Right lobe of liver (tissue), 6 donors: ENCODE results near the gene GRIK2. TPM values are rescaled to one million over a fixed set of nuclear protein-coding genes. Genes with fewer than 3 reads are reported as not detected.

ENCODE experiments used
- ATAC-seq, 4 donors: fragments of 200-7000 bp; cut with Tn5 transposase; one replicate each; pipeline ENCODE4 v1.9.1; 2020; ENCODE audit warnings: mild to moderate bottlenecking in 4 of 4, moderate library complexity in 4 of 4
- DNase-seq, 3 donors: peaks; one replicate each; pipeline ENCODE4 v3.0.0-alpha.2; 2020
- H3K27ac ChIP-seq, 3 donors: fragments of 200-600 bp; one replicate each; pipeline ENCODE4 v1.8.0; 2022
- H3K27me3 ChIP-seq, 2 donors: fragments of 200-600 bp; one replicate each; pipeline ENCODE4 v1.8.0; 2022
- H3K36me3 ChIP-seq, 4 donors: fragments of 200-600 bp; sonication (generic) in 1 of 4; one replicate each; pipeline versions ENCODE4 v1.5.1 to v1.8.0; 2017 to 2022; ENCODE audit warnings: control low read depth in 1 of 4
- H3K4me1 ChIP-seq, 4 donors: fragments of 200-600 bp; sonication (generic) in 1 of 4; one replicate each; pipeline versions ENCODE4 v1.5.1 to v1.8.0; 2017 to 2022; ENCODE audit warnings: control low read depth in 1 of 4
- H3K4me3 ChIP-seq, 3 donors: fragments of 200-600 bp; one replicate each; pipeline ENCODE4 v1.8.0; 2022
- H3K9me3 ChIP-seq, 4 donors: fragments of 200-600 bp; sonication (generic) in 1 of 4; one replicate each; pipeline versions ENCODE4 v1.5.1 to v1.8.0; 2017 to 2022; ENCODE audit warnings: control low read depth in 1 of 4
- CTCF ChIP-seq, 4 donors: fragments of 200-600 bp in 3 of 4; fragments of 450-650 bp in 1 of 4; IDR thresholded peaks; one replicate each; pipeline versions ENCODE4 v1.5.1 to v1.8.0; 2016 to 2022; ENCODE audit warnings: antibody characterized with exemption in 4 of 4, mild to moderate bottlenecking in 2 of 4
- POLR2A ChIP-seq: fragments of 450-650 bp; IDR thresholded peaks from one replicate; pipeline ENCODE4 v1.6.1; 2017; ENCODE audit warnings: antibody characterized with exemption, mild to moderate bottlenecking
- WGBS: methylation state at CpG from one replicate; pipeline ENCODE4 v1.1.6; 2018; ENCODE audit warnings: low coverage, low lambda C conversion rate; ENCODE audit not compliant: insufficient coverage; ENCODE audit errors: missing lambda C conversion rate; 5-methylcytosine and 5-hydroxymethylcytosine counted together
- intact Hi-C, 2 donors: fragments of 100-400 bp; cut with DNase I; formaldehyde crosslinking; loops; one replicate each; pipeline versions ENCODE4 v1.11.2 to v1.14.1; 2022
- total RNA-seq, 6 experiments: library from RNA; depleted of rRNA in 2 of 6; stranded (reverse); fragments of >200 nt in 2 of 6; fragmentation: NEBNext Ultra II Directional in 3 of 6; extraction: Animal tissue kit (Norgen Biotek cat#: 25700) in 3 of 6; gene quantifications; one replicate each; pipeline versions ENCODE4 v1.1.0 to v1.2.4, GENCODE V29; 2016 to 2023
- donor health status: DM: no; HTN: yes; CAD: no.
- donor health status: DM: no; HTN: no; CAD: no.
- donor health status: DM: no; HTN: no; CAD: no.
- donor health status: DM: no; HTN: yes; CAD: no.
- donor health status: DM: no; HTN: yes; CAD: no.

GRIK2 gene
- total RNA-seq, 6 experiments from 2014 or later: 0.04 to 0.24 (median 0.09) TPM; not detected in 3

GRCh38 chr6:102115911-102116310 is 722.4 kb downstream of the GRIK2 start:
- no peaks in the 10 kb centered on the region for H3K4me1 ChIP-seq
- ATAC-seq (no peak), DNase-seq (no peak)
- H3K4me3 ChIP-seq: no peak overlapping the region
- TF ChIP-seq CTCF (IDR thresholded peaks at IDR 0.05) (no peak), POLR2A (no peak)
- H3K27ac ChIP-seq: no peak overlapping the region
- H3K36me3 ChIP-seq: no peaks in the 10 kb centered on the region
- 15% methylated on average over 1 of the region's 1 CpG for WGBS
- H3K9me3 ChIP-seq: no peaks in the 10 kb centered on the region
- intact Hi-C loops: no loop called here
- no peaks in the 10 kb centered on the region for H3K27me3 ChIP-seq

- H3K4me1 ChIP-seq: no peaks in the 10 kb centered on the region
- H3K36me3 ChIP-seq: no peaks in the 10 kb centered on the region
- intact Hi-C loops: no loop called here
- no peaks in the 10 kb centered on the region for H3K27me3 ChIP-seq
- TF ChIP-seq POLR2A: no peak
- TF ChIP-seq CTCF (IDR thresholded peaks at IDR 0.05): no peak
- H3K4me3 ChIP-seq: no peak overlapping the region
- H3K9me3 ChIP-seq: no peaks in the 10 kb centered on the region
- no peak for ATAC-seq
- 50% methylated on average over 1 of the region's 1 CpG for WGBS
- DNase-seq: no peak
- no peak overlapping the region for H3K27ac ChIP-seq
Measured at GRCh38 chr6:102118034-102118433, 724.5 kb downstream of the GRIK2 start.
